NCI-H1436 (cell line): Measurements from ENCODE around the gene CCNL1.
"Not testable (repeated sequence)": the region's sequence is repeated elsewhere in the genome, so short reads cannot be mapped to it uniquely, and the experiment has no call there.

Source experiments
- DNase-seq: peaks from one replicate; lab custom pipeline; 2025; lab: John Stamatoyannopoulos, UW

Gene CCNL1

DNA sequence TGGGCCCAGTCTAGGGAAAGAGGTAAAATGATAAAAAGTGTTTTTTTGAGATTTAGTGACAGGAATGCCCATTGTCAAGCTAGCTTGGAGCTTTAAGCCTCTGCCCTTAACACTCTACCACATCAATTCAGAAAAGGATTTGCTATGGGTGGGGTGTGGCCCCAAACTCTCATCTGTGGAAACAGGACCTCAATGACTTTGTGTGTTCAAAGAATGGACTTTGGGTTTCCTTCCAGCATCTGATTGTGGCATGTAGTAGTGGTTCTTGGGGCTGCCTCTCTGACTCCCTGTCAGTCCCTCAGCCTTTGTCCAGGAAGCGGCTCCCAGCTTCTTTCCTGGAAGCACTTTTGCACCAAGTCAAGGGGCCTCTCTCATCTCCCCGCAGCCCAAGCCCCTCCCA lies 56.1 kb downstream of the CCNL1 start:
- DNase-seq, result no peak

DNA sequence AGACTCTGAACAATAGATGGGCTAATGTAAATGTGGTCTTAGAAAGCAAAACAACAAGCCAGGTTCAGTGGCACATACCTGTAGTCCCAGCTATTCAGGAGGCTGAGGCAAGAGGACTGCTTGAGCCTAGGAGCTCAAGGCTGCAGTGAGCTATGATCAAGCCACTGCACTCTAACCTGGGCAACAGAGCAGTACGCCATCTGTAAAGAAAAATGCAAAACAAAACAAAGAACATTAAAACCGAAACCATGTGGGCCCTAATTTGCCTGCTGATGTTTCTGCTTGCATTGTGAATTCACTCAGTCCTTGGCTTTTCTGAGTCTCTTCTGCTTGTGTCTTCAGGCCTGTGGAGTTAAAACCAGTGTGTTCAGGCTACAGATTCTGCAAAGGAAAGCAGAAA lies 56.7 kb downstream of the CCNL1 start:
- no peak for DNase-seq

DNA sequence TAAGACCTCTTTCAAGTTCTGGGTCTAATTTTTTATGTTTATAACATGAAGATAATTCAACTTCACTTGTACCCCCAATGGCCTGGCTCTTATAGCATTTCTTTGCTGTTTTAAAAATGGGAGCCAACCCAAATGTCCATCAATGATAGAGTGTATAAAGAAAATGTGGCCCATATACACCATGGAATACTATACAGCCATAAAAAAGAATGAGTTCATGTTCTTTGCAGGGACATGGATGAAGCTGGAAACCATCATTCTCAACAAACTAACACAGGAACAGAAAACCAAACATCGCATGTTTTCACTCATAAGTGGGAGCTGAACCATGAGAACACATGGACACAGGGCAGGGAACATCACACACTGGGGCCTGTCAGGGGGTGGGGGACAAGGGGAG lies 57.4 kb downstream of the CCNL1 start:
- not testable (repeated sequence) for DNase-seq

DNA sequence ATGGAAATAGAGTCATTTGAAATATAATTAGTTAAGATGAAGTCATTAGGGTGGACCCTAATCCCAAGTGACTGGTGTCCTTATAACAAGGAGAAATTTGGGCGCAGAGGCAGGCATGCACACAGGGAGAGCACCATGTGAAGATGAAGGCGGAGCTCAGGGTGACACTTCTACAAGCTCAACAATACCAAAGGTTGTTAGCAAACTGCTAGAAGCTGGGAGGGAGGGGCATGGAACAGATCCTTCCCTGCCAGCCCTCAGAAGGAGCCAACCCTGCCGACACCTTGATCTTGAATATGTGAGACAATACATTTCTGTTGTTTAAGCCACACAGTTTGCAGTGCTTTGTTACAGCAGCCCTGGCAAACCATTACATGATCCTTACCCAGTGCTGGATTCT lies 57.8 kb downstream of the CCNL1 start:
- DNase-seq, result no peak

DNA sequence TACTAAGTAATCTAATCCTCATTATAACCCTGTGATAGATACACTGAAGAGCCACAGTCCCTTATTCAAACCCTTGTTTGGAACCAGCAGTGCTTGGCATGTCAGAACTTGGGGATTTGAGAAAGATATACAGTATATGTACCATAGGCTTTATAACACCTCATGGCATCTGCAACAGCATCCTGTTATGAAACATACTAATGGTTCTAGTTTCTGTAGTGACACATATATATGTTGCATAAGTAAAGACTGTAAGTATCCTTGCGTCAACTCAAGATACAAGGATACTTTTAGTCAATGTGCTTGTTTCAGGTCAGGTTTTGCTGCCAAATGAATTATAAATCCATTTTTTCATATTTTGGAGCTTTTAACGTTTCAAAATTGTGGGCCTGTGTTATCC lies 58.5 kb downstream of the CCNL1 start:
- no peak for DNase-seq

DNA sequence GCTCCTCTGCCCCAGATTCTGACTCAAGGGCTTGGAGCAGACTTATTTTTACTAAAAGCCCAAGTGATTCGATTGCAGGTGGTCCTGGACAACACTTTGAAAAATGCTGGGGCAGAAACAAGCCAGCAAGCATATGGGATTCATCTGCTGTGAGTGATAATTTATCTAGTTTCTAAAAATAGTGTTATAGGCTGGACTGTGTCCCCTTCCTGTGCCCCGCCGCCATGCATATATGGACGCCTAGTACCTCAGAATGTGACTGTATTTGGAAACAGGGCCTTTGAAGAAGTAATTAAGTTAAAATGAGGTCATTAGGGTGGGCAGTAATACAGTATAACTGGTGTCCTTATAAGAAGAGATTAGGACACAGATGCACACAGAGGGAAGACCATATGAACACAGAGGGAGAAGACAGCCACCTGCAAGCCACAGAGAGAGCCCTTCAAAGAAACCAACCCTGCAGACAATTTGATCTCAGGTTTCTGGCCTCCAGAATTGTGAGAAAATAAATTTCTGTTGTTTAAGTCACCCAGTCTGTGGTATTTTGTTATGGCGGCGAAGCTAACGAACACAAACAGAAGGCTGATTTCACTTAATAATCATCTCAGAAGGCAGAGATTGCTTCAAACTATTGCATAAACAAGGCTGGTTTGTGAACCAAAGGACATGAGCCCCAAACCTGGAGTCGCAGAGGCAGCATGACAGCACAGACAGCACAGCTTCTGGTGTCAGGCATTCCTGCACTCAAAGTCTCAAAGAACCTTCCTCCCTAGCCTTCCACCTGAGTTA lies 59.1 kb downstream of the CCNL1 start:
- DNase-seq, result no peak

DNA sequence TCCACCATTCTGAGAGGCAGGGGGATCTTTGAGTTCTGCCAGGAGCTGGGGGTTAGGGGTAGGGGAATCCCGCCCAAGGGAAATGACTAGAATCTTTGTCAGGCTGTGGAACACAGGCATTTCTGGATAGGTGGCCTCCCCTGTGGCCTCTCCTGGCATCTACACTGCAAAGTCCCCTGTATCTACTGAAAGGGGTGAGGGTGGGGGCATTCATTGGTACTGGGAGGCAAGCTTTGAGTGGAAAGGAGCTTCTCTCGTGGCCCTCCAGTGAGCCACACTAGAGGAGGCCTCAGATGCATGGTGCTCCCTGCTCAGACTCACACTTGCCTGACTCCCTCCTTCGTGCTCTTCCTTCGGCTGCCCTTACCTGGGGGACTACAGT lies 59.9 kb downstream of the CCNL1 start:
- DNase-seq, result no peak

DNA sequence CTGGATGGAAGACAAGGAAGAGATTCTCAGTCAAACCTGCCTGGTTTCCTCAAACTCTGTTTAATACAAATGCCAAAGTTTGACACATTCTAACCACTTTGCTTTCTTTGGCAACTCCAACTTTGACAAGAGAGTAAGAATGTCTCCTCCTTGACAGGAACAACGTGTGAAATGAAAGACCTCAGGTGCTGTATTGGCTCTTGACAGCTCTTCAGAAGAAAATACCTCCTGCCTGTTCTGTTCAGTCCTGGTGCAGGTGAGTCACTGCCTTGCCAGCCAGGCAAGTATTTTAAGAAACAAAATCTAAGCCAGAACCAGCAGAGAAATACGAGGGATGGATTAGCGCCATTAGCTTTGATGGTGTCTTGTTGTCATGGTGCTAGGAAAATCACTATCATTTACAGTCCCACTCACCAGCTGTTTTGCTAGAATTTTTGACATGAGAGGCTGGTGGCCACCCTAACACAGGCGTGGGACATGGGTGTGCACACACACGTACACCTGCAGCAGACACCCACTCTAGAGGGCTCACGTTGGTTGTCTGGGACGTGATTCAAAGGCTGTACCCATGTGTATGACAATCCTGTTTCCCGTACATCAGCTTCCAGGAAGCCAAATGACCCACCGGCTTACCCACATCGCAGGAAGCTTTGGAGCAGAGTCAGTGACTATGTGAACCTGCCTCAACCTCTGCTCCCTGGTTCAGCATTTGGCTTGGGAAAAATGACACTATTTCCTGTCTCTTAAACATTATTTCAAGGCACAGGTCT lies 60.4 kb downstream of the CCNL1 start:
- no peak for DNase-seq

DNA sequence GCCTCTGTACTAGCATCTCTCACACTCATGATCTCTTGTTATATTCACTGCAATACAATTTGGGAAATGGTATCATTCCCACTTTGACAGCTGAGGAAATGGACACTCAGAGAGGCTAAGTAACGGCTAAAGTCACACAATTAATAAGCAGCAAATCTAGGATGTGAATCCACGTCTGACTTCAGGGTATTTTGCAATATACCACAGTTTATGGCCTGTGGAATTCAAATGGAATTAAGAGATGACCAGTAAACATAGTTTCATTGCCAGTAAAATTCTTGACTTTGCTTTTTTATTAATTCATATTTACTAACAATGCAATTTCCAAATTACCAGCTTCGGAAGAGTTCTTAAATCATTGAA lies 61.1 kb downstream of the CCNL1 start:
- DNase-seq, result no peak

DNA sequence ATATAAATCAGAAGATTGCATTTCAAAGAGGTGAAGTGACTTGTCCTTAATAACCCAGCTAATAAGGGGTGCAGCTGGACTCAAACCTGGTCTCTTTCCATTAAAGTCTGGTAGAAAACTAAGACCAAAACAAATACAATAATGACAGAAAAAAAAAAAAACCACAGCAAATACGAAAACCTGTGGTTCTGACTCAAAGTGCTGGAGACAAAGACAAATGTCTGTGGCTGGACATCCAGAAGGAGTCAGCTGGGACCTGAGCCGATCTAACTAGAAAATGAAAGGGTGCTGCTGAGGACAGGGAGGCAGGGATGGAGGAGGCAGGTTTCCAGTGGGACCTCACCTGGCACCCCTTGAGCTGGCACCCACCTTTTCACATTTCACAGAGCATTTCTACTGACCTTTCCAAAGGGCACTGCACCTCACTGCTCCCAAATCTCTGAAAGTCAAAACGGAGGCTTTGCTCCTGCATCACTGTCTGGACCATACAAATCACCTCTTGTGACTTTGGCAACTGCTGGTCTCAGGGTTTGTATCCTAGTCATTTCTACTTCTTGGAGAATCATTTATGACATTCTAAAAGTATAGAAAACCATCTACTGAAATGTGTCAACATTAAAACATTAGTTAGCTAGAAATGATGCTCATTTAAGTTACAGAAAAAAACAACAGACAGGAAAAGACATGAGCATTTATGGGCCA lies 61.7 kb downstream of the CCNL1 start:
- DNase-seq, result no peak
